T-helper 1 cell treated with Interleukin-12 subunit alpha and Interleukin-12 subunit beta and Interleukin-4 antibody, amounts not matched to agents 30 μg/mL and 1 μg/mL, for 36 hours (primary cell): ENCODE measurements around the gene AQP11.
A peak's percentile ranks its signal among the peaks of the same experiment; 100 is the strongest.
"Not testable (repeated sequence)": the region's sequence is repeated elsewhere in the genome, so short reads cannot be mapped to it uniquely, and the experiment has no call there.

Experiments
- H3K27ac Mint-ChIP-seq: one replicate; pipeline ENCODE4 v1.8.0; 2021; ENCODE audit warnings: mild to moderate bottlenecking, mixed read lengths
- H3K27me3 Mint-ChIP-seq: one replicate; pipeline ENCODE4 v1.8.0; 2021; ENCODE audit warnings: low read depth, mixed read lengths
- H3K36me3 Mint-ChIP-seq: one replicate; pipeline ENCODE4 v1.8.0; 2021; ENCODE audit warnings: low read depth, mixed read lengths
- H3K4me1 Mint-ChIP-seq: one replicate; pipeline ENCODE4 v1.8.0; 2021; ENCODE audit warnings: low read depth, mixed read lengths
- H3K4me3 Mint-ChIP-seq: one replicate; pipeline ENCODE4 v1.8.0; 2021; ENCODE audit warnings: mild to moderate bottlenecking, moderate library complexity, mixed read lengths
- H3K9me3 Mint-ChIP-seq: one replicate; pipeline ENCODE4 v1.8.0; 2021; ENCODE audit warnings: mixed read lengths

AQP11 gene

DNA sequence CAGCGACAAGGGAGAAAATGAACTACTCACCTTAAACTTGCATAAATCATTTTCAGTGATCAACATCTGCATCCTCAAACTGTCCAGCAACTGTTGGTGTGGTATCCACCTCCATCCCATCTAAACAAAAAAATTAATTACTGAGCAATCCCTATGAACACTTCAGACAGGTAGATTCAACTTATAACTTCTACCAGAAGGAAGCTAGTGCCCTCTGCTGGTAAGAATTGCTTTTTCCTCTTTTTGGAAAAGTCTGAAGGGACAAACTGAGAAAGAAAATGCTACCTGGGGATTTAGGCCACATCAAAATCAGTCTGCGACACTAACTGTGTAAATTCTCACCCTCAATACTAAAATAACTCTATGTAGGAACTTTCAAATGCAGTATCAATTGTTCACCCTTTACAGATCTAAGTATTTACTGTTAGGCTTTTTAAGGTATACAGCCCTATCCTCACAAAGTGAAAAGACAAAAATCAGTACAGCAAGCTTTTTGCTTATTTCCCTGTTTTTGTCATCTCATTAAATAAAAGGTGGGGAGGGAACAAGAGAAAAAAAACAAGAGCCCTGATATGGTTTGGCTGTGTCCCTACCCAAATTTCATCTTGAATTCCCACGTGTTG is 29.9 kb downstream of the AQP11 start:
- Mint-ChIP-seq H3K27ac (no peak overlapping the region), H3K9me3 (no peaks in the 10 kb centered on the region), H3K27me3 (no peaks in the 10 kb centered on the region), H3K4me3 (no peak overlapping the region), H3K4me1 (peaks cover 4% of the 10 kb centered on the region), H3K36me3 (peaks cover 34% of the 10 kb centered on the region)

DNA sequence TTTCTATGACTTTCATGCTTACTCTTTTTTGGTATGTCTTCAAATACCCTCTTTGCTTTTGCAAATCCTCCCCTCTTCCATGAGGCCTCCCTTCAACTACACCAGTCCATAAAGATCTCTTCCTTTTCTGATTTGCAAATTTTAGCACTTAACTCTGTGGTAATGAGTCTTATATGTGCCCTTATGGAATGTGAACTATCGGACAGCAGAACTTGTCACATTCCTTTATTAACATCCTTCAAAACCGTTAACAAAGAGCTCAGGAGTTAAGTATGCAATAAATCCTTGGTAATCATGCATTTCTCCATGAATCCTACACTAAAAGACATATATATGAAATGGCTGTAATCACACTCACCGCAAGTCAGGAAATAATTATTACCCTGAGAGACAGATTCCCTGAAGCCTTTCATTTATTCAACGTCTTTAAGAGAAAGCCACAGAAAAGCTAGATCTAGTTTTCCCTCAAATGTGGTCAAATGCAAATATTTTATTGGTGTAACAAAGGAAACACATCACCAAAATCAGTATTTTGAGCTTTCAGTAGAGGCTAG is 40.5 kb downstream of the AQP11 start:
- H3K4me3 Mint-ChIP-seq = no peak overlapping the region
- H3K4me1 Mint-ChIP-seq = peaks cover 21% of the 10 kb centered on the region
- H3K36me3 Mint-ChIP-seq = peaks cover 12% of the 10 kb centered on the region
- H3K27ac Mint-ChIP-seq = peak overlapping the region; percentile 64
- no peaks in the 10 kb centered on the region for H3K9me3 Mint-ChIP-seq
- H3K27me3 Mint-ChIP-seq = no peaks in the 10 kb centered on the region

DNA sequence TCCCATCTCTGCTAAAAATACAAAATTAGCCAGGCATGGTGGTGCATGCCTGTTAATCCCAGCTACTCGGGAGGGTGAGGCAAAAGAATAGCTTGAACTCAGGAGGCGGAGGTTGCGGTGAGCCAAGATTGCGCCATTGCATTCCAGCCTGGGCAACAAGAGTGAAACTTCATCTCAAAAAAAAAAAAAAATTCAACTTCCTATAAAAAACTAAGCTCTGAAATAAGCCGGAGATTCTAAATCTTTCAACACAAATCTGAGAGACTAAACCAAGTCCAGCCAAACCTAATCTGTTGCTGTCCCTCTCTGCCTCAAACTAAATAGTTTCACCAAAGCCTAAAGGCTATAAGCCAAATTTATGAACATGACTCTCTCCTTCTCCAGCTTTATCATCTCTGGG is 44.2 kb downstream of the AQP11 start:
- Mint-ChIP-seq H3K4me1 (peaks cover 43% of the 10 kb centered on the region), H3K36me3 (peaks cover 20% of the 10 kb centered on the region)
- not testable (repeated sequence) for H3K9me3 Mint-ChIP-seq, H3K27me3 Mint-ChIP-seq, H3K4me3 Mint-ChIP-seq, H3K27ac Mint-ChIP-seq

DNA sequence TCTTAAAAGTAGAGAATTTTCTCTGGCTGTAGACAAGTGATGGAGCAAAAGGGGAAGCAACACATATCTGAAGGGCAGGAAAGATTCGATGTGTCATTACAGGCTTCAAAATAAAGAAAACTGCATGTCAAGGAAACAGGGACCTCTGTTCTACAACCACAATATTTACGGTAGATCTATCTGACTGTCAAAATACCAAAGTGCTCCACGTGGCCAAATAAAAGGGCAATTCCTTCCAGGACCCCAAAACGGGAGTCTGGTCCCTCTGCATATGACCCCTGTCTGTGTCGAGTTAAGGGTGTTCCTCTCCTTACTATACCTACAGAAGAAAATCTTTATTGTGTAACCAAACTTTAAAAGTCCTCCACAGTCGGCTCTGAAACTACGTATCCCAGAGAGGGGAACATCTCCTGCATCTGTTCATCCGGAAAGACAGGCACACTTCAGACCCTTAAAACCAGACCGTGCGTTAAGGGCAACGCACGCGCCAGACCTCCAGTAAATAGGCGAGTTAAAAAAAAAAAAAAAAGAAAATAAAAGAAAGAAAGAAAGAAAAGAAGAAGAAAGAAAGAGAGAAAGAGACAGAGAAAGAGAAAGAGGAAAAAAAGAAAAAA is 47.1 kb downstream of the AQP11 start:
- Mint-ChIP-seq H3K4me3 (peak overlapping the region; percentile 94), H3K27me3 (no peaks in the 10 kb centered on the region), H3K9me3 (peaks cover 13% of the 10 kb centered on the region), H3K36me3 (peaks cover 16% of the 10 kb centered on the region), H3K27ac (peak overlapping the region; percentile 94), H3K4me1 (peaks cover 31% of the 10 kb centered on the region)

DNA sequence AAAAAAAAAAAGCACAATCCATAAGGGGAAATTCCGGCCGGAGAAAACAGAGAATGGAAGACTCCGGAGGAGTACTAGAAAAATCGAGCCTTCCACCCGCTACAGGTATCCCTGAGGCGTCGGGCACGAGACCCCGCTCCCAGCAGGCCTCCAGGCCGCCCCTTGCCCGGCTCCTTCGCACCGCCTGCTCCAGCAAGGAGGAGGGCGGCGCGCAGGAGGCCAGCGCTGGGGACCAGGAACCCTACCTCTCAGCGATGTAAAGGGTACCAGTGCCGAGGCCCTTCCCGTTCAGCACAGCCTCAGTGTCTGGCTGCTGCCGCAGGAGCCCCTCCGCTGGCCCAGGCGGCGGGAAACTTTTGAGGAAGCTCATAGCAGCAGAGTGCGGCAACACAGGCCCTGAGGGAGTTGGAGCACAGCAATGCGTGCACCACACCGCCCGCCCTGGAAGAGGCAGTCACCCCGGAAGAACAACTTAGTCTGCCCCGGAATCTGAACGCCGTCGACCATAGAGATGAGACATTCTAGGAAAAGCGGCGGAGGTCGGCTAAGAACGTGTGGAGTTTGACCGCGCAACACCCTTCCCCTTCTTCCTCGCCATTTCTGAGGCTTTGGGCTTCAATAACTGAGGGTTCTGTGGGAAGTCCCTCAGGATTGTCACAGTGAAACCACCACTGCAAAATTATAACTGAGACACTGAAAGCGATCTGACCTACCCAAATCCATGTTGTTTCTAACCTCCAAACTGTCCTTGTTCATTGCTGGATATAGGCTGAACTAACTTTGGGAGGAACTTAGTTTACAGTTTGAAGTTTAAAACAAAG is 47.8 kb downstream of the AQP11 start, which contains the start of gene CLNS1A:
CLNS1A (minus strand) TSS at position 450 of the 821 bp plus-strand sequence; CDS start at position 370, 80 bp downstream.
- peaks cover 33% of the 10 kb centered on the region for H3K4me1 Mint-ChIP-seq
- peaks cover 16% of the 10 kb centered on the region for H3K36me3 Mint-ChIP-seq
- H3K27ac Mint-ChIP-seq = peak within 1 kb of the TSS; percentile 94
- peaks cover 13% of the 10 kb centered on the region for H3K9me3 Mint-ChIP-seq
- H3K4me3 Mint-ChIP-seq = peak within 1 kb of the TSS; percentile 94
- no peaks in the 10 kb centered on the region for H3K27me3 Mint-ChIP-seq

DNA sequence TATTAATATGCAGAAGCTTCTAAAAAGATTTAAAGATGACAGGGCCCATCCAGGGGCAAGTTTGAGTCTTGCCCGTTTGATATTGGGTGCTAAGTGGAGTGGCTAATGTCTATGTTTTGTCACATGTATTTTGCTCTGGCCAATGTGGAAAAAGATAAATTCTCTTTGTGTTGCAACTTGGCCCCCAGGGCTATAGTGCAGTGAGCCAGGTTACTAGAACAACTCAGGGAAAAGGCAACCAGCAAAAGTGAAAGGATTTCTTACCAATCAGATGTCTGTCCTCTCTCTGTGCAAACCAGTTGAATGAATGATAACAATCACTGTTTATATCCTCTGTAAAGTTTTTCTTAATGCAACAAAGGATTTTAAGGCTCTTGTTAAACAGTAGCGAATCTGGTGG is 52.5 kb downstream of the AQP11 start:
- peaks cover 4% of the 10 kb centered on the region for H3K27me3 Mint-ChIP-seq
- H3K36me3 Mint-ChIP-seq = peaks cover 4% of the 10 kb centered on the region
- no peak overlapping the region for H3K27ac Mint-ChIP-seq
- peaks cover 13% of the 10 kb centered on the region for H3K9me3 Mint-ChIP-seq
- no peak overlapping the region for H3K4me3 Mint-ChIP-seq
- peaks cover 12% of the 10 kb centered on the region for H3K4me1 Mint-ChIP-seq

DNA sequence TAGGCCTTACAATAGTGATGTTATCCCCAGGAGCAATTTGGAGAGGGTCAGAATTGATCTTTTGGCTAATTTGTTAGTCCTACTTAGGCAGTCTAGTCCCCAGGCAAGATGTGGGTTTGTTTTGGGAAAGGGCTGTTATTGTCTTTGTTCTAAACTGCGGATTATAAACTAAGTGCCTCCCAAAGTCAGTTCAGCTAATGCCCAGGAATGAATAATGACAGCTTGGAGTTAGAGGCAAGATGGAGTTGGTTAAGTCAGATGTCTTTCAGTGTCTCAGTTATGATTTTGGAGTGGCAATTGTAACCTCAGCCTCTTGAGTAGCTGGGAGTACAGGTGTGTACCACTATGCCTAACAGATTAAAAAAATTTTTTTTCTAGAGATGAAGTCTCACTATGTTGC is 55.1 kb downstream of the AQP11 start:
- H3K4me1 Mint-ChIP-seq = peaks cover 5% of the 10 kb centered on the region
- no peaks in the 10 kb centered on the region for H3K36me3 Mint-ChIP-seq
- peaks cover 5% of the 10 kb centered on the region for H3K27me3 Mint-ChIP-seq
- H3K4me3 Mint-ChIP-seq = no peak overlapping the region
- H3K27ac Mint-ChIP-seq = no peak overlapping the region
- H3K9me3 Mint-ChIP-seq = peaks cover 8% of the 10 kb centered on the region

DNA sequence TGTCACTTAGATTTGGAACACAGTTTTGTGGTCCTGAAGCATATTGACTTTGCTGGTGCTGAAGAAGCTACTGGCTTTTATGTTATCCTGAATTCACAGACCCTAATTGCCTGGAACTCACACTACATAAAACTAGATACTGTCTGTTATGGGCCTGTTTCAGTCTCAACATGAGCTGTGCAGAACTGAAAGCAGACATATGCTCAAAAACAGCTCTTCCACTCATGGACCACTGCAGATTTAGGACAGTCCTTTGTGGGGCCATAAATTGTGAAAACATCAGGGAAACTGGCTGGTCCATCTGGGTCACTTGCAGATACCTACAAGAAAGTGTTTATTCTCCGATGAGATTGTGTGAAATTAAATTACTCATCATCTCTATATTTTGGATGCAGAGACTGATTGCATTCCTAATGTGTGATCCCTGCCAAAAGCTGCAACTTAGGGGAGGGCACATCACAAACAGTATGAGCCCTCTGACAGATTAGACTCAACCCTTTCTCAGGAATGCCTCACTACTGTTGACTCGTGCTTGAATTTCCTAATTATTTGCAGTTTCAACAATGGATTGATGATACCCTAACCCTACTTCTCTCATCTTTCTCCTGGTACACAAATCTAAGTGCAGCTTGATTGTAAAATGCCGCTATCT is 58.0 kb downstream of the AQP11 start:
- H3K4me1 Mint-ChIP-seq = no peaks in the 10 kb centered on the region

DNA sequence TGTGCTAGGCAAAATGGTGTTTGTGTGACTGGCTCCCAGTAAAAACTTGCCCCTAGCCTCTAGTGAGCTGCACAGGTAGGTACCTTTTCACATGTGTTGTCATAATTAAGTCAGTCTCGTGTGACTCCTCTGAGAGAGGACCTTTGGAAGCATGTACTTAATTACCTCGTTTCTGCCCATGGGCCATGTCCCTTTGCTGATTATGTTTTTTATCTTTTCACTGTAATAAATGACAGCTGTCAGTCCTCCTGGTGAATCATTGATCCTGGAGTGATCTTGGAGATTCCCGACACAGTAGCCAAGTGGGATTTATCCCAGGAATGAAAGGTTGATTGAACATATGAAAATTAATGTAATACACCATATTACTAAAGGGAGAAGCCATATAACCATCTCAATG is 60.4 kb downstream of the AQP11 start:
- Mint-ChIP-seq H3K36me3 (no peaks in the 10 kb centered on the region), H3K27me3 (peaks cover 7% of the 10 kb centered on the region), H3K27ac (no peak overlapping the region), H3K9me3 (no peaks in the 10 kb centered on the region), H3K4me3 (no peak overlapping the region), H3K4me1 (no peaks in the 10 kb centered on the region)

More for the DNA sequence above, 58.0 kb downstream of the AQP11 start:
- Mint-ChIP-seq H3K4me3 (no peak overlapping the region), H3K27ac (no peak overlapping the region), H3K27me3 (peaks cover 11% of the 10 kb centered on the region), H3K9me3 (no peaks in the 10 kb centered on the region), H3K36me3 (no peaks in the 10 kb centered on the region)

DNA sequence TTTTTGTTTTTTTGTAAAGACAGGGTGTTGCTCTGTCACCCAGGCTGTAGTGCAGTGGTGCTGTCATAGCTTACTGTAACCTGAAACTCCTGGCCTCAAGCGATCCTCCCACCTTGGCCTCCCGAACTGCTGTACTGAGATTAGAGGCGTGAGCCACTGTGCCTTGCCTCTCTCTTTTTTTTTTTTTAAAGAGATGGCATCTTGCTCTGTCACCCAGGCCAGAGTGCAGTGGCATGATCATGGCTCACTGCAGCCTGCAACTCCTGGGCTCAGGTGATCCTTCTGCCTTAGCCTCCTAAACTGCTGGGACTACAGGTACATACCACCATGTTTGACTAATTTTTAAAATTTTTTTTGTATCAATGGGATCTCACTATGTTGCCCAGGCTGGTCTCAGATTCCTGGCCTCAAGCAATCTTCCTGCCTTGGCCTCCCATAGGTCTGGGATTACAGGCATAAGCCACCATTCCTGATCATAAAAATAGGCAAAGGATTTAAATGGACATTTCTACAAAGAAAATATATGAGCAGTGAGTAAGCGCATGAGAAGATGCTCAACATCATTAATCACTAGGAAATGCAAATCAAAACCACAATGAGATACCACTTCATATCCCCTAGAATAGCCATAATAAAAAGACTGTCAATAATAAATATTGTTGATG is 65.1 kb downstream of the AQP11 start:
- H3K9me3 Mint-ChIP-seq = no peaks in the 10 kb centered on the region
- H3K4me1 Mint-ChIP-seq = peaks cover 2% of the 10 kb centered on the region
- no peak overlapping the region for H3K4me3 Mint-ChIP-seq
- H3K36me3 Mint-ChIP-seq = no peaks in the 10 kb centered on the region
- H3K27me3 Mint-ChIP-seq = peaks cover 6% of the 10 kb centered on the region
- H3K27ac Mint-ChIP-seq = no peak overlapping the region

DNA sequence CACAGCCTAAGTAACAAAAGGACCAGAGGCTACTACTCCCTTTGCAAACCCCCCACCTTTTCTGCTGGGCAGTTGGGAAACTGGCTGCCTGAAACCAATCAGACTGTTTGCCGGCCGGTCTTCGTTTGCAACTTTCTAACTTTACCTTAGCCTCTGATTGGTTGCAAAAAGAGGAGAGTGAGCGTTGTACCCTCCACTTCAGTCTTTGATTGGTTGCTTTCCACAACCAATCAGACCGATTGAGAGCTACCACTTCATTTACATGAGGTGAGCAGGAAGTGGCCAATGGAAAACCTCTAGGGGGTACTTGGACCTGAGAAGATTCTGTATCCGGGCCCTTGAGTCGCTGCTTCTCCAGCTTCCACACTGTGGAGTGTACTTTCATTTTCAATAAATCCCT is 66.6 kb downstream of the AQP11 start:
- Mint-ChIP-seq H3K36me3 (no peaks in the 10 kb centered on the region), H3K4me3 (no peak overlapping the region), H3K27ac (no peak overlapping the region), H3K9me3 (no peaks in the 10 kb centered on the region), H3K27me3 (no peaks in the 10 kb centered on the region), H3K4me1 (peaks cover 2% of the 10 kb centered on the region)

DNA sequence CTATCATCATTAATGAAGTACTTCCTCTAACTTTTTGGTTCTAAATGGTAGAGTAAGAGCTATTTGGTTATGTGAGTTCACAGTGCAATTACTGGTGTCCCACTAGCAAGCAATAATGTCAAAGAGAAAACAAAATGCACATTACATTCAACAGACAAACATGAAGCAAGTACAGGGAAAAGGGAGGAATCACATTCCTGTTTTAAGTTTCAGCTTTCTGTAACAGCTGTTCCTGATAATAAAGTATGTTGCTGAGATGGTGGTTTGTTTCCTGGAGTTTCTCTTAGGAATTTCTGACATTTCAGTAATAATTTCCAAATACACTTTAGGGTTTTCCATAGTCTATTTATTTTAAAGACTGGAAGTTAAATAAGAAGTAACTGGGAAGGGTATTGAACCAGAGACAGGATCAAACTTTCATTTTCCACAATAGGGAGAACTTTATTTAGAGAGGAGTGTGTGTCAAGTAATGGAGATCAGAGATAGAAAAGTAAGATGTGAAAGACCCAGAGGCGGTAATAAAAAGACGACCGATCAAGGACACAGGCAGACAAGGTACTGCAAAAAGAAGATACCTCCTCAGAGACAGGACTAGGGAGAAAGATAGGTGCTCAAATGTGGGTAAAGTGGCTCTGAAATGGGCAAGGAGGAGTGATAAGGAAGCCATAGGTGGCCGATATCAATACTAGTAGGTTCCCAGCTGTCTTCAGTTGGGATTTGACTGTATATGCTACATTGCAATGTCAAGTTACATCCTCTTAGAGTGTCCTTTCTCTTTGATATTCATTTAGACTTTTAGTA is 68.7 kb downstream of the AQP11 start:
- H3K9me3 Mint-ChIP-seq = no peaks in the 10 kb centered on the region
- no peaks in the 10 kb centered on the region for H3K27me3 Mint-ChIP-seq
- peaks cover 2% of the 10 kb centered on the region for H3K4me1 Mint-ChIP-seq
- H3K36me3 Mint-ChIP-seq = peaks cover 3% of the 10 kb centered on the region
- H3K27ac Mint-ChIP-seq = no peak overlapping the region
- H3K4me3 Mint-ChIP-seq = no peak overlapping the region
